Measurements from ENCODE around the gene LRPAP1.
"Not testable (repeated sequence)": the region's sequence is repeated elsewhere in the genome, so short reads cannot be mapped to it uniquely, and the experiment has no call there.

The LRPAP1 gene

GRCh38 chr4:3519468-3520264, 12.6 kb downstream of the LRPAP1 start:
- DNase-seq (ENCODE audit: low spot score), result no peak

GRCh38 chr4:3518941-3519340, 13.3 kb downstream of the LRPAP1 start:
- DNase-seq (ENCODE audit: low spot score), result no peak

- DNase-seq (ENCODE audit: low spot score), result no peak
These were observed 13.7 kb downstream of the LRPAP1 start for GRCh38 chr4:3518511-3518880.

GRCh38 chr4:3517731-3518510, 14.3 kb downstream of the LRPAP1 start:
- no peak for DNase-seq (ENCODE audit: low spot score)

DNA sequence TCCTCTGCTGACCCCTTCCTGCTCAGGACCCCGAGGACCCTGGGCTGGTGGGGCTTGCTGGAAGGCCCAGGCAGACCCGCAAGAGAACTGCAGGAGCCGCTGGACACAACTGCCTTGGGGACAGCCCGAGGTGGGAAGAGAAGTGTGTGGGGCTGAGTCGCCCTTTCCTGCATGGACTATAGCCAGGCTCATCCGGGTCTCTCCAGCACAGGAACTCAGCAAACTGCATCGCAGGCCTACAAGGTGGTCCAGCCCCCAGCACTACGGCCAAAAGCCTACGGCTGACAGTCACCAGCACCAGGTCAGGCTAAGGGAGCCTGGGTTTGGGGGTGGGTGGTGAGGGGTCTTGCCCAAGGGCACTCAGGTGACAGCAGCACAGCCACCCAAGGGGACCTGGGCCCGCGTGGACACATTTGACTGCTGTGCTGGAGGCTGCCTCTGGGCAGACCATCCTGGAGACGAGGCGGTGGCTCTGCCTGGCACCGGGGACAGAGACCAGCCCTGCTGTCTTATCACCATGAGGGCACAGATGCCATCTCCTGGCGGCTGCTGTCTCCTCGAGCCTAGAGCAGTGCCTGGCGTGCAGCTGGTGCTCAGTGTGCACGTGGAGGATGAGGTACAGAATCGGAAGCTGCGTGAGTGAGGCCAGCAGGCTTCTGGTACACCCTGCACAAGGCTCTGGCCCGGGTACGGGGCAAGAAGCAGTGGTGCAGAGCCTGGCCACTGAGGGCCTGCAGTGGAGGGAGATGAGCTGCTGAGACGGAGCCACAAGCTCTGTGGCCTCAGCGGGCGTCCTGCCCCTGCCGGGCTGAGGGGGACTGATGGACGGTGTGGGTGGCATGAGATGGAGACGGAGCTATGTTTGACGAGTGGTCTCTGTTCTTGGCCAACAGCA, 15.1 kb downstream of the LRPAP1 start:
- DNase-seq (ENCODE audit: low spot score), result no peak

DNA sequence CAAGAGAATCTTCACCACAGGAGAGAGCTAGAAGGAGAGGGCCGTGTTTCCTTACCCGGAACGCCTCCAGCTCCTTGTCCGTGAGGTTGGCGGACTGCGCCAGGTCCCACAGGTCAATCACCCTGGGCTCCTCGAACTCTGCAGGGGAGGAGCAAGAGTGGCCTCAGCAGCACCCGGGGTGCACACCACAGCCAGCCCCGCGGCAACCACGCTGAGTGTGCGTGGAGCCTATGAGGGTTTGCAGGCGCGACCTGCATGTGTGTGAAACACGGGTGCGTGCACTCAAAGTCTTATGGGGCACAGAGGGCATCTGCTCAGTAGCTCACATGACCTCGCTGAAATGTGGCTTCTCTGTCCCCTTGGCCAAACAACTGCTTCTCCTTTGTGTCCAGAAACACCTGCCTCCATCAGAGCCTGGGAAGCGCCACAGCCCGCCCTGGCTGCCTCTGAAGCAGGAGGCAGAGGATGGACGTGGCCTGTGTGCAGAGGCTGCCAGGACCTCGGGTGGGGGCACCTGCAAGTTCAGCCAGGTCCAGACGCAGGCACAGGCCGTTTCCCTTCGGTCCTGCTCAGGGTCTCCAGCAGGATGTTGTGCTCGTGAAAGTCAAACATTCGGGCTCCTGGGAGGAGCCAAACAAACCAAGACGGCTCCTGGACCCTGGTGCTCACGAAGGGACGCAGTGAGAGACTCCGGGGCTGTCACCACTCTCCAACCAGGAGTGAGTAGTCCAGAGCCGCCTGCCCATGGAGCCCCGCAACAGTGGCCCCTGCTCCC, 16.0 kb downstream of the LRPAP1 start:
- DNase-seq (ENCODE audit: low spot score), result no peak

- DNase-seq (ENCODE audit: low spot score), result no peak
These were observed 16.6 kb downstream of the LRPAP1 start for GRCh38 chr4:3515646-3516045.

DNA sequence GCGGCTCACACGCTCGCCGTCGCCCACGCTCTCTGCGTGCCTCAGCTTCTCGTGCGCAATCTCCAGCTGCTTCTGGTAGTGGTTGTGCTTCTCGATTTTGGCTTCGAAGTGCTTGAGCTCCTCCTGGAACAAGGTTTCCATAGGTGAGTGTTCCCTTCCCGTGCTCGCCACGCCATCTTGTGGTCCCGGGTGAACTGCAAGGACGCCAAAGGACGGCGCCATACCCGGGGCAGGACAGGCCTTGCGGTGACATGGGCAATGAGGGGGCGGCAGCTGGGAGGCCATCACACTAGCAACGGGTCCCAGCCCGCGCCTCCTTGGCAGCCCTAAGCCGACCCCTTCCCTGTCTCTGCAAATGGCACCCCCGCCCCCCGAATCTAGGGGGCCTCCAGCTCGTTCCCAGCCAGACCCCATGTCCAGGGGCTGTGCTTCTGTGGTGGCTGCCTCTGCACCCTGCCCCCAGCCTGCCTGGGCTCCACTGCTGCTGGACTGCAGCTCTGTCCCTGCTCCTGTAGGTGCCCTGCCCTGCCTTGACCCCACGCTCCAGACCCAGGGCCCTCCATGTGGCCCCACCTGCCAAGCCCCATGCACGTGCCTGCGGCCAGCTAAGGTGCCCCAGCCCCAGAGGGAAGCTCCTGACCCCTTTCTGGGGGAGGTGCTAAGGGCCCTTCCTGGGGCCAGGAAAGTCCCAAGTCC, 17.3 kb downstream of the LRPAP1 start:
- DNase-seq (ENCODE audit: low spot score), result no peak

GRCh38 chr4:3514221-3514780, 17.9 kb downstream of the LRPAP1 start:
- no peak for DNase-seq (ENCODE audit: low spot score)

GRCh38 chr4:3513807-3514206, 18.4 kb downstream of the LRPAP1 start:
- no peak for DNase-seq (ENCODE audit: low spot score)

GRCh38 chr4:3512719-3513118, 19.5 kb downstream of the LRPAP1 start:
- no peak for DNase-seq (ENCODE audit: low spot score)

- DNase-seq (ENCODE audit: low spot score), result no peak
These were observed 19.9 kb downstream of the LRPAP1 start for GRCh38 chr4:3512279-3512678.

GRCh38 chr4:3511601-3512000, 20.6 kb downstream of the LRPAP1 start:
- not testable (repeated sequence) for DNase-seq (ENCODE audit: low spot score)

- DNase-seq (ENCODE audit: low spot score), result no peak
These were observed 21.0 kb downstream of the LRPAP1 start for GRCh38 chr4:3511187-3511586.

DNA sequence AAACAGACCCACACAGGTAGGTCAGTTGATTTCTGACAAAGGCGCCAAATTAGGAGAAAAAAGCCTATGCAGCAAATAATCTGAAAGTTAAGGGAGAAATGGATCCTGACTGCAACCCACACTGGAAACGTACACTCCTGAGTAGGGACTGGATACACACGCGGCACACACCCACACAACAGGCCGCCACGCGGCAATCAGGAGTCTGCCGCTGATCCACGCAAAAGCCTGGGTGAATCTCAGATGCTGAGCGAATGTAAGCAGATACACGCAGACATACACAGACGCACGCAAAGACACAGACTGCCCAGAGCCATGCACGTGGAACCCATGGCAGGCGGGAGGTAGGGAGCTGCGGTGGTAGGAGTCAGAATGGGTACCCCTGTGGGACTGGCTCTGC, 21.7 kb downstream of the LRPAP1 start:
- DNase-seq (ENCODE audit: low spot score), result no peak

GRCh38 chr4:3508542-3508941, 23.7 kb downstream of the LRPAP1 start:
- no peak for DNase-seq (ENCODE audit: low spot score)

DNA sequence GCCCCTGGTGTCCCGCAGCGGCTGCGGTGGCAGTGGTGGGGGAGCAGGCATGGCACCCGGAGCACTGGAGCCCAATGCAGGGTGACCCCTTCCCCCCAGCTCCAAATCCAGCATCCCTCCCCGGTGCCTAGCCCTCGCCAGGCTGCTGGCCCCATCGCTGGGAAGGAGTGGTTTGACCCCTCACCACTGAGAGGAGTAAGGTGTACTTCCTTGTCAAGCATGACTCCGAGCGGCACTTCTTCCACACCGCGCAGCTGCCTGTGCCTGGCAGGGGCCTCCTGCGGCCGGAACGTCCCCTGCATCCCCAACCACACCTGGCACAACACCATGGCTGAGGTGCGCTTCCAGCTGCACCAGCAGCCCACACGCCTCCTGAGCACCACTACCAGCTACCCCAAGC, 27.0 kb downstream of the LRPAP1 start:
- DNase-seq (ENCODE audit: low spot score), result no peak

DNA sequence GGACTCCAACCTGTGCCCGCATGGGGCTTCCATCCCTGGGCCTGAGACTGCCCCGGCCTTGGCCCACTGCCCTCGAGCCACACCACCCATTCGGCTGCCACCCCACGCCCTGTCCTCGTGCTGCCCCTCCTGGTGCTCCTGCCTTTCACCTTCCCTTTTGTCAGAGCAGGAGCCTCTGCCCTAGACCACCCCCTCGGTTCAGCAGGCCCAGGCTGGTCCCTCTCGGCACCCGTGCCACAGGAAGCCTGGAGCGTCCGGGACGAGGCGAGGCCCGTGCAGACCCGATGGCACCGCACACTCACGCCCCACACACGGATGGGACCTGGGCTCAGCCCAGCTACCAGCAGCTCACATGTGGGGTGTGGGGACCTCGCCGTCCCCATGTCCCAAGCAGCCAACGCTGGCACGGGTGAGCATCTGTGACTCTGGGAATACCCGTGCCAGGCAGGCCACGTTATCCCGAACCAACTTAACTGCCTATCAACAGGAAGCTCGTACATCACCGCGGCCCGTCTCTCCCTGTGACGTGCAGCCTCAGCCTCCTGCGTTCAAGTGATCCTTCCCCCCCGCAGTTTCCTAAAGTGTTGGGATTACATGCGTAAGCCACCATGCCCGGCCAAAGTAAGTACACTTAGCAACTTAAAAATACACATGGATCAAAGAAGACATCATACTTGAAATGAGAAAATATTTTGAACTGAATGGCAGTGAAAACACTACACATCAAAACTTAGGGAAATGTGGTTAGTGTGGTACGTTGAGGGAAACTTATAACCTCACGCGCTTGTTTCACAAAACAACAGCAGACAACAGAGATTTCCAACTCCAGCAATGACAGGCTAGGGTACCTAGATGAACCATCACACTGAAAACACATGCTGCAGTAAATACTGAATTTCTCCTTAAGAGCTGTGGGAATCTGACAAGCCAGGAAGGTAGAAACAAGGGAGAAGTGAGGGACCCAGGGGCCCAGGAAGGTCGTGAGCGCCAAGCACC, 29.0 kb downstream of the LRPAP1 start:
- no peak for DNase-seq (ENCODE audit: low spot score)

DNA sequence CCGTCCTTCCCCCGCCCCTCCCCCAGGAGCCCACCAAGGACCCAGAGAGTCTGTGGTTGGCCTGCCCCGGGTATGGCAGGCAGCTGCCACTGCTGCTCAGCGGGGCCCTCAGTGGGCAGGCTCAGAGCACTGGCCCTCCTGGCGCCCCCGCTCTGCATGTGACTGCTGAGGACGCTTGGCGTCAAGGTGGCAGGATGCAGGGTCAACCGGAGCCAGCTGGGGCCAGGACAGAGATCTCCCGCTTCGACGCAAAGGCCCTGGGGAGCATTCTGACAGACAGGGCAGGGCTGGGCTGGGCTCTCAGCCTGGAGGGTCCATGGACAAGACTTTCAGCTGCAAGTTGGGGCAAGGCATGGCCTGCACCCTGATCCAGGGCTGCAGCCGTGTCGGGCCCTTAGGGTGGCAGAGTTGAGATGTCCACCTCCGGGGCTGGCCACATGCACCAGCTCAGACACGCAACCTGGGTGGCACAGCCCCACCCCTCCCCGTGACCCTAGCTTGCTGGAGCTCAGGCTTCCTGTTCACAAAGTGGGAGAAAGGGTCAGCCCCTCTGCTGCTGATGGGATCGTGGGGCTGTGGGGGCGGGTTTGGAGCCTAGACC, 30.3 kb downstream of the LRPAP1 start:
- DNase-seq (ENCODE audit: low spot score), result no peak

All from GM03348 (cell line).